NCI-H1417 (cell line): Measurements from ENCODE around the gene DDI2.

Experiments used
- DNase-seq, 3 experiments: peaks; one replicate each; lab custom pipeline; 2025; lab: John Stamatoyannopoulos, UW

The DDI2 gene

GRCh38 chr1:15605398-15606383 is 11.6 kb upstream of the DDI2 start:
- DNase-seq: no peak

GRCh38 chr1:15609631-15610030 is 7.6 kb upstream of the DDI2 start:
- DNase-seq: no peak

DNA sequence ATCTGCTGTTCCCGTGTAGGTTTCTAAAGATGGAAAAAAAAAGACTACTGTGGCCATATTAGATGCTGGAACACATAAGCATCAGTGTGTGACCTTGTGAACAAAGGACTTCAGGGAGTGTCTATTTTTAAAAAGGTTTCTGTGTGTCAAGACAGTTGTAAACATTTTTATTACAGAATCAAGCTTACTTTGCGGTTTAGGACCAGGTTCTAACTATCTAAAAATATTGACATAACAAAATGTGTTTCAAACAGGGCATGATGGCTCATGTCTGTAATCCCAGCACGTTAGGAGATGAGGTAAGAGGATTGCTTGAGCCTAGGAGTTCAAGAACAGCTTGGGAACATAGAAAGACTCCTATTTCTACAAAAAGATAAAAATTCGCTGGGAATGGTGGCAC is 7.1 kb upstream of the DDI2 start:
- DNase-seq: peak in 1 of 3 experiments; percentile 12

DNA sequence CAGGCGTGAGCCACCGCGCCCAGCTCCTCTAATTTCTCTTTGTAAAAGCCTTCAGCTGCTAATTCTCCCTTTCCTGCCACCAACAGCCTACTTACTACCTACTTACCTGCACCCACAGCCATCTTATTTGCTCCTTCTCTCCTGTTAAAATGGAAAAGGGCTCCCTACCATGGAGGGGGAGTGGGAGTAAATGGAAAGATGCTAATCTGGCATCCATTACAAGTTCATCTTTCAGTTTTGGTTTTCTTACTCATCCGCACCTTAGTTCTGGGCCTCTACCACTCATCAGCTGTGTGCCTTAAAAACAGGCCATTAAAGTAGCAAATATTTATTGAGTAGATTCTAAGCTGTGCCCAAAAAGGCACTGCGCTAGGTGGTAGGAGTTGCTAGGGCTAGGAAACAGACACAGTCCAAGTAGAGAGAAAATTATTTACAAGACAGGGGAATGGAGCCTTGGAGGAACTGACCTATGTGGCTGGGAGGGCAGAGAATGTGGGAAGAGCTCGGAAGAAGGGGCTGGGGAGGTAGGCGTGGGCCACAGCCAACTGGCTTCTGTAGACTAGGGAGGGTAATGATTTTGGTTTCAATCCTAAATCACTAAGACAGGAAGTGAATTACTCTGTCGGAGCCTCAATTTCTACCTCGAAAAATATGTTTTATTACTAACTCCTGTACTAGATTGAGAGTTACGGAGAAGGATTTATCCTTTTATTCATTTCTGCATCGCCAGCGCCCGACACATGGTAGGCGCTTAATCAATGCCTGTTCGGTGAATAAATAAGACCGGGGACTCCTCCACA is 685 bp upstream of the DDI2 start:
- no peak for DNase-seq

GRCh38 chr1:15618077-15618654 is 908 bp downstream of the DDI2 start:
- DNase-seq: peak in 1 of 3 experiments; percentile 79

- DNase-seq: no peak
Observed at GRCh38 chr1:15618655-15619525, 1.6 kb downstream of the DDI2 start.

GRCh38 chr1:15620155-15620545 is 2.9 kb downstream of the DDI2 start:
- peak in 1 of 3 experiments; percentile 16 for DNase-seq

DNA sequence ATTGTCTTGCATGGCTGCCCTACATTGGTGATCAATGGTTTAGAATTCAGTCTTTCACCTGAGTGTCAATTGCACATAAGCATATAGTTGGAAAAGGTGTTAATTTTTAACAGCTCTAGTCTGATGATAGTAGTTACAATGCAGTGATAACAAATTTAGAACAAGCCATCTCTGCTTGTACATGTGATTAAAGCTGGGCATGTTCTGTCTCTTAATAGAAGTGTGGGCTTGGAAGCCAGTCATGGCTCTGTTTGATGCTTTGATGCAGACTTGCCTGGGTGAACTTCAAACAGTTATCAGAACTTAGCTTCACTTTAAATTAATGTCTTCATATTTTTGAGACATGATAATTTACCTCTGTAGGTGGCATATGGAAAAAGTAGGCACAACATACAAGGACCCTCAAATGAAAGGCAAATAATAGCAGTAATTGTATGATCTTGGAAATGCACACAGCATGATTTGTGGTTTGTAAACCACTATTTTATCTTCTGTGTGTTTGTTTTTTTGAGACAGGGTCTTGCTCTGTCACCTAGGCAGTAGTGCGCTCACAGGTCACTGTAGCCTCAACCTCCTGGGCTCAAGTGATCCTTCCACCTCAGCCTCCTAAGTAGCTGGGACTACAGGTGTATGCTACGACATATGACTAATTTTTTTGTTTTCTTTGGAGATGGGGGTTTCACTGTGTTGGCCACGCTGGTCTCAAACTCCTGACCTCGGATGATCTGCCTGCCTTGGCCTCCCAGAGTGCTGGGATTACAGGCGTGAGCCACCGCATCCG is 3.8 kb downstream of the DDI2 start:
- DNase-seq: no peak

DNA sequence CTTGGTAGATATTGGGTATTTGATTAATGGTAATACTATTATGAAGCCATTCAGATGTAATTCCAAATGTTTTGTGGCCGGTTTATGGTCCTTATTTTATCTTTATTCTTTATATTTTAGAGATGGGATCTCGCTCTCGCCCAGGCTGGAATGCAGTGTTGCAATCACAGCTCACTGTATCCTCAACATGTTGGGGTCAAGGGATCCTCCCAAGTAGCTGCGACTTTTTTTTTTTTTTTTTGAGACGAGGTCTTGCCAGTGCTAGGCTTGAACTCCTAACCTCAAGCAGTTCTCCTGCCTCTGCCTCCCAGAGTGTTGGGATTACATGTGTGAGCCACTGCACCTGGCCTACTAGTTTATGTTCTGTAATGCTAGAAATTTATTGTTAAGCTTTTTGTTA is 4.7 kb downstream of the DDI2 start:
- DNase-seq: no peak

DNA sequence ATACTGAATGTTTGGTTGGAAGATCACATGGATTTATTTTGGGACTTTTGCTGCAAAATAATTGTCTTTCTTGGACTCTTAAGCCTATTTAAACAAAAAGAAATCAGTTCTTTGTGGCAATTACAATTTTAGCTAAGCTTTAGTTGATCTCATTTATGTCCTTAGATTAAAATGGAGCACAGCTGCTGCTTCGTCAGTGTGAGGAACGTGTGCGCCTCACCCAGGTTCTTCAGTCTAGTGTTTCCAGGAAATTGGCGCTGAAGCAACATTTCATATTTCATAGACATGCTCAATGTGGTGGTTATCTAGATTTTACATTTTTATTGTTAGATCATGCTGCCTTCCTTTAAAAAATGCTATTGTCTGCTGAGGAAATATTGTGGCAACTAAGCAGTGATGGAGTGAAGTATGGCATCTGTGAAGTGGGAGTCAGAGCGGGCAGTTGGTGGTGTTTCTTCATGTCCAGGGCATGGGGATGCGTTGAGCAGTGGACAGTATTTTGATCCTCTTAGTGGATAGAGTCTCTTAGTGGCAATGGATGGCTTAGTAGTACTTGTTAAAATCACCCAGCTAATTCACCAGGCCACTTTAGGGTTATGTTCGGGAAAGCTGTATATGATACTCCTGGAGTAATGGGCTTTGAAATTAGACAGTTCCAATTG is 5.6 kb downstream of the DDI2 start:
- DNase-seq: no peak

DNA sequence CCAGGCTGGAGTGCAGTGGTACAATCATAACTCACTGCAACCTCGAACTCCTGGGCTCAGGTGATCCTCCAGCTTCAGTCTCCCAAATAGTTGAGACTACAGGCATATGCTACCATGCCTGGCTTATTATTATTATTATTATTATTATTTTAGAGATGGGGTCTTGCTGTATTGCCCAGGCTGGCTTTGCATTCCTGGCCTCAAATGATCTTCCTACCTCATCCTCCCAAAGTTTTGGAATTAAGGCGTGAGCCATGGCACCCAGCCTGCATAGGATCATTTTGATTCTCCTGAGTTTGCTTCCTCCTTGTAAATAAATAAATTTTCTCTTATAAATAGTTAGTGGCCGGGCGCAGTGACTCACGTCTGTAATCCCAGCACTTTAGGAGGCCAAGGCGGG is 6.2 kb downstream of the DDI2 start:
- no peak for DNase-seq

DNA sequence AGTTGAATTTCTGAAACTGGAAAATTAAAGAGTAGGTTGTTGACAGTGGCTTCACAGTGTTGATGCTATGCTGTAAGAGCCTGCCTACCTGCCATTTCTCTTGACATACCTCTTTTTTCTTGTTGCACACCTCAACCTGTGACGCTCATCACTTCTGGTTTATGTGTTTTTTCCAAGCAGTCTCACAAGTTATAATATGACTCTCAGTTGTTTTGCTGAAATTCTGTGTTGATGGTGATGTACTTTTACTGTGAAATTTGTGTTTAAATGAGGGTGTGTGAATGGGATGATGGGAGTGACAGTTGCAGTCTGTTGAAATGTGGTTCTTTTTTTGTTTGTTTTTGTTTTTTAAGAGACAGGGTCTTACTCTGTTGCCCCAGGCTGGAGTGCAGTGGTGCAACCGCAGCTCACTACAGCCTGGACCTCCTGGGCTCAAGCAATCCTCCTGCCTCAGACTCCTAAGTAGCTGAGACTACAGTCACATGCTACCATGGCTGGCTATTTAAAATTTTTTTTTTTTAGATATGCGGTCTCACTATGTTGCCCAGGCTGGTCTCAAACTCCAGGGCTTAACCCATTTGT is 7.0 kb downstream of the DDI2 start:
- no peak for DNase-seq

- DNase-seq: no peak
Observed at GRCh38 chr1:15625056-15625917, 8.0 kb downstream of the DDI2 start.

DNA sequence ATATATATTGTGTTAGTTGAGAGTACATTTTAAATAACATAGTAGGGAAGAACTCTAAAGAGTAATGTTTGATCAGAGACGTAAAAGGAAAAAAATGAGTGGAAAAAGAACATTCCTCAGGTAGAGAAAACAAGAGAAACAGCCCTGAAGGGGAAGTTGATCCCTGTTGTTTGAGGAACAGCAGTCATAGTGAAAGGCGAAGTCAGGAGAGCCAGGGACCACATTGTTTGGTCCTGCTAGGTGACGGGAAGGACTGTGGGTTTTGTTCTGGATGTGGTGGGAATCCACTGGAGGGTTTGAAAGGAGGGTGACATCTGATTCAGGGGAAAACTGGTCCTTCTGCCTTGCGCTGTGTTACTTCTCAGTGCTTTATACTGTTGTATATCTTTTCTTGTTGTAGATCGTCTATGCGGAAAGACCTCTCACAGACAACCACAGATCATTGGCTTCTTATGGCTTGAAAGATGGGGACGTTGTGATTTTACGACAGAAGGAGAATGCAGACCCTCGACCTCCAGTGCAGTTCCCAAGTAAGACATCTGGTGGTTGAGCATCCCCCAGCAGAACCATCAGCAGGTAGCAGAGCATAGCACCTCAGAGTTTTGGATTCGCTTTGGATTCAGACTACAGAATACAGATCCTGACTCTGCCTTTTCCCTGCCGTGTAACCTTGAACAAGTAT is 9.2 kb downstream of the DDI2 start:
- no peak for DNase-seq

GRCh38 chr1:15627343-15627988 is 10.2 kb downstream of the DDI2 start:
- DNase-seq: no peak

GRCh38 chr1:15628003-15628402 is 10.7 kb downstream of the DDI2 start:
- no peak for DNase-seq

DNA sequence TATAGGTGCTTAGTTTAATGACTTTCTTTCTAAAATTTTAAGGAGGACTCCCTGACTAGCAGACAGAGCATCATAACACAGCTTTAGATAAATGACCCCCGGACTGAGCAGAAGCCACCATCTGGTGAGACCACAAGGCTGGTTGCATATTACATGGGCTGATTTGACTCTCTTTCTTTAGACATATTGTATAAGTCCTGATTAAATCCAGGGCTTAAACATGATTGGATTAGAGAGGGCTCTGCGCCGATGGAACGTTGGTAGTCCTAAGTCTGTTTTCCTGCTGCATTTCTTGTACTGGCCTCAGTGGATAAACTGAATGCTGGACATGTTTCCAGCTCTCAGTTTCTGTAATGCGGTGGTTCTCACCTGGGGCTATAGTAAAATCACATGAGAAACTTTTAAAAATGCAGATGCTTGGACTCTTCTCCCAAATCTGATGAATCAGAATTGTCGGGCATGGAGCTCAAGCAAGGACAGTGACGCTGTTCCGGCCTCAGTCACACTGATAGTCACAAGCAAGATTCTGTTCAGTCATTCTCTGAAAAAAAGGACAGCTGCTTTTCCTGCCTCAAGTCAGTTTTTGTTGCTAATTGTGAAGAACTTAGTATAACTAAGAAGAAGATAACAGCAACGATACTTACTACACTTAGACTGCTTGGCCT is 16.6 kb downstream of the DDI2 start:
- no peak for DNase-seq
